ENCODE results near the gene BRD3OS.

Gene BRD3OS

GRCh38 chr9:134024828-134025605 is at the start of gene BRD3OS:
TSS of gene BRD3OS (plus strand) at chr9:134025481. CDS start at chr9:134026748, 1,267 bp downstream.
- peak within 1 kb of the TSS; percentile 67 for H3K27ac Mint-ChIP-seq

GRCh38 chr9:133975511-133975910 is 49.8 kb upstream of the BRD3OS start:
- Mint-ChIP-seq H3K27me3 (ENCODE audit: low read depth) (no peaks in the 10 kb centered on the region), H3K9me3 (no peaks in the 10 kb centered on the region), H3K4me1 (ENCODE audit: low read depth) (no peaks in the 10 kb centered on the region), H3K36me3 (ENCODE audit: low read depth) (no peaks in the 10 kb centered on the region), H3K4me3 (no peak overlapping the region), H3K27ac (no peak overlapping the region)
- DNase-seq (ENCODE audit: low spot score) = no peak

More at GRCh38 chr9:134024828-134025605, at the start of gene BRD3OS:
- Mint-ChIP-seq H3K4me3 (peak within 1 kb of the TSS; percentile 79), H3K27me3 (ENCODE audit: low read depth) (no peaks in the 10 kb centered on the region), H3K4me1 (ENCODE audit: low read depth) (peaks cover 9% of the 10 kb centered on the region), H3K9me3 (no peaks in the 10 kb centered on the region), H3K36me3 (ENCODE audit: low read depth) (no peaks in the 10 kb centered on the region)
- DNase-seq (ENCODE audit: low spot score) = peak; percentile 91

GRCh38 chr9:133976191-133976861 is 49.0 kb upstream of the BRD3OS start:
- DNase-seq (ENCODE audit: low spot score) = no peak
- Mint-ChIP-seq H3K27me3 (ENCODE audit: low read depth) (no peaks in the 10 kb centered on the region), H3K36me3 (ENCODE audit: low read depth) (no peaks in the 10 kb centered on the region), H3K4me3 (no peak overlapping the region), H3K9me3 (no peaks in the 10 kb centered on the region), H3K27ac (no peak overlapping the region), H3K4me1 (ENCODE audit: low read depth) (no peaks in the 10 kb centered on the region)

- DNase-seq (ENCODE audit: low spot score) = no peak
- H3K27me3 Mint-ChIP-seq (ENCODE audit: low read depth) = no peaks in the 10 kb centered on the region
- no peaks in the 10 kb centered on the region for H3K4me1 Mint-ChIP-seq (ENCODE audit: low read depth)
- H3K27ac Mint-ChIP-seq = no peak overlapping the region
- H3K36me3 Mint-ChIP-seq (ENCODE audit: low read depth) = no peaks in the 10 kb centered on the region
- H3K9me3 Mint-ChIP-seq = no peaks in the 10 kb centered on the region
- H3K4me3 Mint-ChIP-seq = no peak overlapping the region
These were observed 48.4 kb upstream of the BRD3OS start for GRCh38 chr9:133976887-133977286.

- Mint-ChIP-seq H3K36me3 (ENCODE audit: low read depth) (no peaks in the 10 kb centered on the region), H3K9me3 (no peaks in the 10 kb centered on the region), H3K27ac (no peak overlapping the region), H3K27me3 (ENCODE audit: low read depth) (no peaks in the 10 kb centered on the region), H3K4me3 (no peak overlapping the region), H3K4me1 (ENCODE audit: low read depth) (no peaks in the 10 kb centered on the region)
- DNase-seq (ENCODE audit: low spot score) = no peak
These were observed 47.7 kb upstream of the BRD3OS start for GRCh38 chr9:133977421-133978201.

GRCh38 chr9:133978226-133978898 is 46.9 kb upstream of the BRD3OS start:
- Mint-ChIP-seq H3K27me3 (ENCODE audit: low read depth) (no peaks in the 10 kb centered on the region), H3K9me3 (no peaks in the 10 kb centered on the region), H3K27ac (no peak overlapping the region), H3K36me3 (ENCODE audit: low read depth) (no peaks in the 10 kb centered on the region), H3K4me3 (no peak overlapping the region), H3K4me1 (ENCODE audit: low read depth) (no peaks in the 10 kb centered on the region)
- no peak for DNase-seq (ENCODE audit: low spot score)

GRCh38 chr9:133978899-133979272 is 46.4 kb upstream of the BRD3OS start:
- H3K27ac Mint-ChIP-seq = no peak overlapping the region

GRCh38 chr9:133979273-133979920 is 45.9 kb upstream of the BRD3OS start:
- Mint-ChIP-seq H3K27ac (no peak overlapping the region), H3K4me3 (no peak overlapping the region)

More at GRCh38 chr9:133978899-133979272, 46.4 kb upstream of the BRD3OS start:
- Mint-ChIP-seq H3K4me1 (ENCODE audit: low read depth) (no peaks in the 10 kb centered on the region), H3K9me3 (no peaks in the 10 kb centered on the region), H3K36me3 (ENCODE audit: low read depth) (no peaks in the 10 kb centered on the region), H3K27me3 (ENCODE audit: low read depth) (no peaks in the 10 kb centered on the region), H3K4me3 (no peak overlapping the region)
- DNase-seq (ENCODE audit: low spot score) = no peak

GRCh38 chr9:133979921-133980863 is 45.1 kb upstream of the BRD3OS start:
- no peak overlapping the region for H3K27ac Mint-ChIP-seq
- H3K36me3 Mint-ChIP-seq (ENCODE audit: low read depth) = no peaks in the 10 kb centered on the region
- no peaks in the 10 kb centered on the region for H3K9me3 Mint-ChIP-seq
- no peak overlapping the region for H3K4me3 Mint-ChIP-seq
- H3K27me3 Mint-ChIP-seq (ENCODE audit: low read depth) = no peaks in the 10 kb centered on the region
- no peaks in the 10 kb centered on the region for H3K4me1 Mint-ChIP-seq (ENCODE audit: low read depth)
- no peak for DNase-seq (ENCODE audit: low spot score)

More at GRCh38 chr9:133979273-133979920, 45.9 kb upstream of the BRD3OS start:
- Mint-ChIP-seq H3K27me3 (ENCODE audit: low read depth) (no peaks in the 10 kb centered on the region), H3K36me3 (ENCODE audit: low read depth) (no peaks in the 10 kb centered on the region), H3K9me3 (no peaks in the 10 kb centered on the region), H3K4me1 (ENCODE audit: low read depth) (no peaks in the 10 kb centered on the region)
- no peak for DNase-seq (ENCODE audit: low spot score)

- H3K4me1 Mint-ChIP-seq (ENCODE audit: low read depth) = no peaks in the 10 kb centered on the region
- no peaks in the 10 kb centered on the region for H3K36me3 Mint-ChIP-seq (ENCODE audit: low read depth)
These were observed 44.3 kb upstream of the BRD3OS start for GRCh38 chr9:133980864-133981588.

GRCh38 chr9:133981589-133981957 is 43.7 kb upstream of the BRD3OS start:
- H3K4me1 Mint-ChIP-seq (ENCODE audit: low read depth) = no peaks in the 10 kb centered on the region

More at GRCh38 chr9:133980864-133981588, 44.3 kb upstream of the BRD3OS start:
- Mint-ChIP-seq H3K27ac (no peak overlapping the region), H3K4me3 (no peak overlapping the region), H3K27me3 (ENCODE audit: low read depth) (no peaks in the 10 kb centered on the region), H3K9me3 (no peaks in the 10 kb centered on the region)
- no peak for DNase-seq (ENCODE audit: low spot score)

More at GRCh38 chr9:133981589-133981957, 43.7 kb upstream of the BRD3OS start:
- H3K9me3 Mint-ChIP-seq = no peaks in the 10 kb centered on the region
- no peaks in the 10 kb centered on the region for H3K36me3 Mint-ChIP-seq (ENCODE audit: low read depth)
- H3K27ac Mint-ChIP-seq = no peak overlapping the region
- H3K4me3 Mint-ChIP-seq = no peak overlapping the region
- no peak for DNase-seq (ENCODE audit: low spot score)
- no peaks in the 10 kb centered on the region for H3K27me3 Mint-ChIP-seq (ENCODE audit: low read depth)
